ENCODE measurements around the gene ALG11. TPM values are rescaled to one million over a fixed set of nuclear protein-coding genes. Genes with fewer than 3 reads are reported as not detected.

ALG11 gene
- total RNA-seq, 1 donor from 2014 or later: 45.5 TPM

DNA sequence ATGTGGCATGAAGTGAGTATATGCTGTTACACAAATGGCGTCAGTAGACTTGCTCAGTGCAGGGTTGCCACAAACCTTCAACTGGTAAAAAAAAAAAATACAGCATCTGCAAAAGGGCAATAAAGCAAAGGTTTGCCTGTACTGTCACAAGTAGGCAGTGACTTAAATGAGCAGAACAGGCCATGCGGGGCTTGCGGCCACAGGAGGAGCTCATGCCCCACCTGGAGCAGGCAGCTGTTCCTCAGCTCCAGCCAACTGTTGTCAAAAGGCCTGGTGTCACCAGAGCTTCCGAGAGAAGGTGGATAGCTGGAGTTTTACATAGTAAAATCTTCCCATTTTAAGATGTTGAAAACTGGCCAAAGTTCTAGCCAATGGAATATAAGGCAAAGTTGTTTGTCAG, 8.7 kb upstream of the ALG11 start:
- H3K9me3 Mint-ChIP-seq: no peaks in the 10 kb centered on the region
- H3K4me3 Mint-ChIP-seq: no peak overlapping the region
- no peaks in the 10 kb centered on the region for H3K36me3 Mint-ChIP-seq
- H3K4me1 Mint-ChIP-seq (ENCODE audit: unreplicated experiment): peaks cover 36% of the 10 kb centered on the region
- TF ChIP-seq, protein P1, sequence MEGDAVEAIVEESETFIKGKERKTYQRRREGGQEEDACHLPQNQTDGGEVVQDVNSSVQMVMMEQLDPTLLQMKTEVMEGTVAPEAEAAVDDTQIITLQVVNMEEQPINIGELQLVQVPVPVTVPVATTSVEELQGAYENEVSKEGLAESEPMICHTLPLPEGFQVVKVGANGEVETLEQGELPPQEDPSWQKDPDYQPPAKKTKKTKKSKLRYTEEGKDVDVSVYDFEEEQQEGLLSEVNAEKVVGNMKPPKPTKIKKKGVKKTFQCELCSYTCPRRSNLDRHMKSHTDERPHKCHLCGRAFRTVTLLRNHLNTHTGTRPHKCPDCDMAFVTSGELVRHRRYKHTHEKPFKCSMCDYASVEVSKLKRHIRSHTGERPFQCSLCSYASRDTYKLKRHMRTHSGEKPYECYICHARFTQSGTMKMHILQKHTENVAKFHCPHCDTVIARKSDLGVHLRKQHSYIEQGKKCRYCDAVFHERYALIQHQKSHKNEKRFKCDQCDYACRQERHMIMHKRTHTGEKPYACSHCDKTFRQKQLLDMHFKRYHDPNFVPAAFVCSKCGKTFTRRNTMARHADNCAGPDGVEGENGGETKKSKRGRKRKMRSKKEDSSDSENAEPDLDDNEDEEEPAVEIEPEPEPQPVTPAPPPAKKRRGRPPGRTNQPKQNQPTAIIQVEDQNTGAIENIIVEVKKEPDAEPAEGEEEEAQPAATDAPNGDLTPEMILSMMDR (conservative IDR thresholded peaks at IDR 0.05): no peak
- no peak overlapping the region for H3K27ac Mint-ChIP-seq
- DNase-seq (ENCODE audit: extremely low spot score, unreplicated experiment): no peak
- H3K27me3 Mint-ChIP-seq: no peaks in the 10 kb centered on the region

DNA sequence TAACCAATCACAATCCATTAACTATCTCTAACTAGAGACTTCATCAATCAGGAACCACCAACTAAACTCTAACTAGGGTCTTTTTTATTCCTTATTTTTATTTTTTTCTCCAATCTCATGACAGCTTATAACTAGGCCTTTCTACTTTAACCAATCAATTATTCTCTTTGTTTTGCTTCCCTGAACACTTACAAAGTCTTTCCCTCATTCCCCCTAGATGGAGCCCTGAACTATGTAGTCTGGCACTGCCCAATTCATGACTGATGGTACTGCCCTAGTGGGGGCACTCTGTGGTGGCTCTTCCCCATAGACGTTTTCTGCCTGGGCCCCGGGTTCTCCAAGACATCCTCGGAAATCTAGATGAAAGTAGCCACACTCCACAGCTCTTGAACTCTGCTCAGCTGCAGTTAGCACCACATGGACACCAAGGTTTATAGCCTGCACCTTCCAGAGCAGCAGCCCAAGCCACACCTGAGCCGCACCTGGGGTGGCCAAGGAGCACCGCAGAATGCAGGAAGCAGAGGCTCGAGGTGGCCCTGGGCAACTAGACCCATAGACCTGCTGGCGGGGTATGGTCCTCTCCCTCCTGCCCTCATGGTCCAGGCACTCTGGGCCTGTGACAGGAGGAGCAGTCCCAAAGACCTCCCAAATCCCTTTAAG, 7.6 kb upstream of the ALG11 start:
- TF ChIP-seq, protein P1 (conservative IDR thresholded peaks at IDR 0.05): no peak
- Mint-ChIP-seq H3K4me3 (no peak overlapping the region), H3K27me3 (peaks cover under 1% of the 10 kb centered on the region), H3K4me1 (ENCODE audit: unreplicated experiment) (peaks cover 25% of the 10 kb centered on the region), H3K27ac (no peak overlapping the region), H3K9me3 (no peaks in the 10 kb centered on the region), H3K36me3 (peaks cover 4% of the 10 kb centered on the region)
- no peak for DNase-seq (ENCODE audit: extremely low spot score, unreplicated experiment)

DNA sequence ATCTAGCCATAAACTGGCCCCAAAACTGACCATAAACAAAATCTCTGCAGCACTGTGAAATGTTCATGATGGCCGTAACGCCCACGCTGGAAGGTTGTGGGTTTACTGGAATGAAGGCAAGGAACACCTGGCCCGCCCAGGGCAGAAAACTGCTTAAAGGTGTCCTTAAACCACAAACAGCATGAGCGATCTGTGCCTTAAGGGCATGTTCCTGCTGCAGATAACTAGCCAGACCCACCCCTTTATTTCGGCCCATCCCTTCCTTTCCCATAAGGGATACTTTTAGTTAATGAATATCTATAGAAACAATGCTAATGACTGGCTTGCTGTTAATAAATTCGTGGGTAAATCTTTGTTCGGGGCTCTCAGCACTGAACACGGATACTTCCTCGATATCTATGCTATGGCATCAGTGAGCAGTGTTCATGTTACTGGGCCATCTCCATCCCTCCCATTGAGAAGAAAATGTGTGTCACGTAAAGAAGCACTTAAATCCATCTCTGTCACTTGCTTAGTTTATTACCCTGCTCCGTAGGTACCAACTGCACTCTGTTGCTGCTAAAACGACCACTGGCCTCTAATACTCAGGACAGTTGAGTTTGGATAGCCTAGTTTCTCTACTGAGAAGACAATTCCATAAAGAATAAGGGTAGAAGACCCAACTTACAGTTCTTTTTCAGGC, 6.2 kb upstream of the ALG11 start:
- Mint-ChIP-seq H3K4me3 (no peak overlapping the region), H3K36me3 (peaks cover 5% of the 10 kb centered on the region), H3K27me3 (peaks cover 13% of the 10 kb centered on the region), H3K27ac (peak overlapping the region; percentile 24), H3K9me3 (no peaks in the 10 kb centered on the region), H3K4me1 (ENCODE audit: unreplicated experiment) (peaks cover 22% of the 10 kb centered on the region)
- no peak for DNase-seq (ENCODE audit: extremely low spot score, unreplicated experiment)
- TF ChIP-seq, protein P1 (conservative IDR thresholded peaks at IDR 0.05): no peak

DNA sequence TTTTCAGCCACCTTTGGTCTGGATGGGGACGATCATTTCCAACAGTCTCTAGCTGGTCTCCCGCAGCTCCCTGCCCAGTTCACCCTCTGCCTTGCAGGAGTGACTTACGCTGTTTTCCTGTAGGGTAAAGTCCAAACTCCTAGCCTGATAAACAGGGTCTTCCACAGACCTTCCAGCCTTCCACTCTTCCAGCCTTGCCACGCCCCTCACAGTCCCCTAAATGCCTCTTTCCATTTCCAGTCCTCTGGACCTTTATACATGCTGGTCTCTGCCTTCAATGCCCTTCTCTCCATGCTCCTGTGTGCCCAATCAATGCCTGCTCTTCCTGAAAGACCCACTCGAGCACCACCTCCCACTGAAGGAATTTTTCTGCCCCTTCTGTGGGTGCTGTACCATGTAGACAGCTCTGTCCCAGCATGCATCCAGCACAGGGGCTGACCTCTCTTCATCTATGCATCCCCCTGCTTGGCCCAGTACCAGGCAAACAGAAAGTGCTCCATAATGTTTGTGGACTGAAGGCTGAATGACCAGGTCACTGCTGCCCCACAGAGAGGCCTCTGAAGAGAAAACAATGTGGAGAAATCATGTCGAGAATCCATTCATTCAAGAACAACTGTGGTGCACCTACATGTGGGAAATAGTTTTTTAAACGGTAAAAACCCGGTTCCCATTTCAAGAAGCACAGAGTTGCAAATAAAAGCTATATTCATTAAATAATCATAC, 5.5 kb upstream of the ALG11 start:
- H3K4me1 Mint-ChIP-seq (ENCODE audit: unreplicated experiment): peaks cover 18% of the 10 kb centered on the region
- TF ChIP-seq, protein P1 (conservative IDR thresholded peaks at IDR 0.05): no peak

DNA sequence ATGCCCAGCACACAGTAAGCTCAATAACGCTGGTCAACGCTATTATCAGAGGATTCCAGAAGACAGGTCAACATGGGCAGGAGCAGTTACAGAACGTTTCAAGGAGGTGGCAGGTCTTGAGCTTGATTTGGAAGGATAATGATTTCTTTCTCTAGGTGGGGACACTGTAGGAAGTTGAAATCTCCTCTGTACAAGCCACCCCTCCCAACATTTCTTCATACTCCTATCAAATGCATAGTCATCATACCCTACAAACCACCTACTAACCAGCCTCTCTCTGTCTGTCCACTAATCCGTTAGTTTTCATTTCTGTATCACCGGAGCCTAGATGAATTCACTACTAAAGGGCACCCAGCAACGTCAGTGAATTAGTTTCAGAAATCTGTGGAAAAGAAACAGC, 2.3 kb upstream of the ALG11 start:
- peaks cover 5% of the 10 kb centered on the region for H3K36me3 Mint-ChIP-seq
- no peak for DNase-seq (ENCODE audit: extremely low spot score, unreplicated experiment)
- H3K9me3 Mint-ChIP-seq: no peaks in the 10 kb centered on the region
- peaks cover 13% of the 10 kb centered on the region for H3K4me1 Mint-ChIP-seq (ENCODE audit: unreplicated experiment)
- H3K27ac Mint-ChIP-seq: peak overlapping the region; percentile 65
- TF ChIP-seq, protein P1 (conservative IDR thresholded peaks at IDR 0.05): no peak
- peak overlapping the region; percentile 100 for H3K4me3 Mint-ChIP-seq
- H3K27me3 Mint-ChIP-seq: peaks cover 16% of the 10 kb centered on the region

More for the DNA sequence above, 5.5 kb upstream of the ALG11 start:
- Mint-ChIP-seq H3K9me3 (no peaks in the 10 kb centered on the region), H3K36me3 (peaks cover 5% of the 10 kb centered on the region), H3K27me3 (peaks cover 16% of the 10 kb centered on the region), H3K4me3 (no peak overlapping the region), H3K27ac (no peak overlapping the region)
- no peak for DNase-seq (ENCODE audit: extremely low spot score, unreplicated experiment)

Measured in type B pancreatic cell (in vitro differentiated cells).